HG03060 (cell line): ENCODE results near the gene NTM.

Source experiments
- ATAC-seq: cut with Tn5 transposase; IDR thresholded peaks from one replicate; pipeline ENCODE4 v1.9.1; 2021; ENCODE audit warnings: low read depth, moderate number of reproducible peaks; ENCODE audit not compliant: unreplicated experiment

NTM gene

GRCh38 chr11:131750152-131750551 lies 379.7 kb downstream of the NTM start:
- no peak for ATAC-seq

- ATAC-seq, result no peak
These were observed 380.3 kb downstream of the NTM start for GRCh38 chr11:131750692-131751091.

DNA sequence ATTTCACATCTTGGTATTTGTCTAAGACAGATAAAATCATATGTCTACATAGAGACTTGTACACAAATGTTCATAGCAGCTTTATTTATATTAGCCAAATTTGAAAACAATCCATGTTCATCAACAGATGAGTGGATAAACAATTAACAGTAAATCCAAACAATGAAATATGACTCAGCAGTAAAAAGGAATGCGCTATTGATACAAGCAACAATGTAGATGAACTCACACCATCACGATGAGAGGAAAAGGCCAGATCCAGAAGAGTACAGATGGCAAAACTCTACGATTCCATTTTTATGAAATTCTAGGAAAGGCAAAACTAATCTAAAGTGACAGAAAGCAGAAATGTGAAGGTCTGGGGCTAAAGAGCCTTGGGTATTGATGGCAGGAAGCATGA lies 384.3 kb downstream of the NTM start:
- ATAC-seq, result no peak

- no peak for ATAC-seq
These were observed 386.2 kb downstream of the NTM start for GRCh38 chr11:131756479-131757110.

GRCh38 chr11:131758726-131759125 lies 388.3 kb downstream of the NTM start:
- ATAC-seq, result no peak

DNA sequence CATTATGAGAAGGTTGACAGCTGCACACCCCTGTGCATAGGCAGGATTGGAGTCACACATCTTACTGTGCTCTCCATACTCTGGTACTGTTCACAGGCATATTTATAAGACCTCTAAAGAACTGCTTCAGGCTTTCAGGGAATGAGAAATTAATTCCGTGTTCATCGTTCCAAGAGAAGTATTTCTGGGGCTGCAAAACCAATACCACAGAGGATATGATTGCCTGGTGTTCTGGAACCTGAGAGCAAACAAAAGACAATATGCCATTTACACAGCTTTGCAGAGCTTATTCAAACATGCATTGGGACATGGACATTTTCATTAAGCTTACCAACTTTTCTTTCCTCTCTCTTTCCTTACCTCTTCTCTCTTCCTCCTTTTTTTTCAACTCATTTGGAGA lies 388.7 kb downstream of the NTM start:
- no peak for ATAC-seq

DNA sequence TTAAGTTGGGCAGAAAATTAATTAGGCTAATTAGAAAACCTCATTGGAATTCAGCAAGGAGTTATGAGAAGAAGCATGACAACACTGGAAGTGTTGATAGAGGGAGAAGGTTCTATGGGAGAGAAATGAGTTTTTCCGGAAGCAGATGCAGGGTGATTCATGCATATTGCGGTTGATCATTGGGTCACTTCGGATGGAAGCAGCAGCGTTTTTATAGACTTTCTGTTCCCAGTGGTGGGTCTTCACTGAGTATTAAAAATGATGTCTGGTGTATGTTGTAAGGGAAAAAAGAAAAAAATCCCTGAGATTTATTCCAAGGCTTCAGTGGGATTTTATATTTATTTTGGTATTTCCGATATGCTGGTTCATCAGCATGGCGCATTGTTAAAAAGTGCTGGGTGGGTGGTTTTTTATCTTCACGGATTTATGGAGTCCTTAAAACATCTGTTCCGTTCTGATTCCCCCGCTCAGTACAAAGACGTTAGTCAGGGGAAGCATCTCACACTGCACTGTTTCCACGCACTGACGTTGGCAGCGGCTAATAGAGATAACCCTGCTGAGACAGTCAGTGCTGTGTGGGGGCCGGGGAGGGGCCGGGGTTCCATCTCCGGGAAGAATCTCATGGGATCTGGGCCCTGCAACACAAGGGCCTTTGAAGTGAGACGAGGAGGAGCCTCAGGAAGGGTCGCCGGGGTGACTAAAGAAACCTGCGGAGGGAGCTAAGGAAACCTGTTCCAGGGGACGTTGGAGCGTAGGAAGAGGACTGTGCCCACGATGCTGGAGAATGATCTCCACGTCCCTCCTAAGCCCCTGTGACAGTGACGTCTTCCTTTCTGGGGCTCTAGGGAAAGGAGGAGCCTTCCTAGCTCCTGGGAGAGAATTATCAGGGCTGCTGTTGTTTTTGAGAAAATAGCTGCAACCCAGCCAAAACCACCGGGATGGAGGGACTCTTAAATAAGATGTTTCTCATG lies 390.0 kb downstream of the NTM start:
- ATAC-seq, result no peak

DNA sequence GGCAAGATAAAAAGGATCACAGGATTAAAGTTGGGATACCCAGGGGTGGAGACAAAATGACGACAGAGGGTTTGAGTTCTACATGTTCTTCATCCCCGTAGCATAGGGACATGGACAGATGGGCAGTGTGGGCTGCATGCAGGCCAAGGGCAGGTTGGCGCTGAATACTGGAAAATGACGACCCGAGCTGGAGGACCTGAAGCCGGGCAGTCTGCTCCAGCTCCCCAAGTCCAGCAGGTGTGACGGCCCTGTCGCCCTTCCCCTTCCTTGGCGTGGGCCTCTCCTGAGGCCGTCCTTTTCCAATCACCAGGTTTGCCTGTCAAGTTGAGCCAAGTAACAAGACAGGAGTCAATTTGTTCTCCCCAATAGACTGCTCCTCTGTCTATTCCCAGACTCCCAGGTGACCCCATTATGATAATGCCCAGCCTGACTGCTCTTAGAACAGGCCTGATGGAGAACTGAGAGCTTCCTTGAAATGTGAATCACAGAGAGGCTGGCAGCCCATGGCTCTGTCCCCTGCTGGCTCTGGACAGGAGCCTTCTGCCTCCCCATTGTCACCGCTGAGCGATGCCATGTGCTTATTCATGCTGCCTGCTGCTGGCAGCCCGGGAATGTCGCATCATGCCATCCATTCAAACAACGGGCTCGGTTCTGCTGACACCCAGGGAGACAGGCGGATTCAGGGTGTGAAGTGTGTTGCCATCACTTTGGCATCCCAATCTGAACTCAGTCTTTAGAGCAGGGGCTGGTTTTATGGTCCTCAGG lies 392.1 kb downstream of the NTM start:
- ATAC-seq, result no peak

- no peak for ATAC-seq
These were observed 392.9 kb downstream of the NTM start for GRCh38 chr11:131763193-131763890.

DNA sequence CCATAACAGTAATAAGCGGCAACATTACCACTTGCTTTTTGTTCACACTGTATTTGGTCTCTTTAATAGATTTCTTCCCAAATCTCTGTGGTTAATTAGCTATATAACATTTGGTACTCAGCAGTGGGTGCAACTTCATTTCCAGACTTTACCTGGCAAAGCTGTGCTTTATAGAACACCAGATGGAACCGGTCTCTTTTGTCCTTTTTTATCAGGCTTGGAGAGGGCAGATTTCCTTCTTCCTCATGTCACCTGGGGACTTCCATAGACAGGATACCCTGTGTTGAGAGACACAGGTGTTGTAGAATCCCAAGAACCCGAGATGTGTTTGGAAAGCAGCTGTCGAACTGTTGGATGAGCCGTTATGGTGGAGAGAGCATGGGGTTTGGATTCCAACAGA lies 393.7 kb downstream of the NTM start:
- ATAC-seq, result no peak

DNA sequence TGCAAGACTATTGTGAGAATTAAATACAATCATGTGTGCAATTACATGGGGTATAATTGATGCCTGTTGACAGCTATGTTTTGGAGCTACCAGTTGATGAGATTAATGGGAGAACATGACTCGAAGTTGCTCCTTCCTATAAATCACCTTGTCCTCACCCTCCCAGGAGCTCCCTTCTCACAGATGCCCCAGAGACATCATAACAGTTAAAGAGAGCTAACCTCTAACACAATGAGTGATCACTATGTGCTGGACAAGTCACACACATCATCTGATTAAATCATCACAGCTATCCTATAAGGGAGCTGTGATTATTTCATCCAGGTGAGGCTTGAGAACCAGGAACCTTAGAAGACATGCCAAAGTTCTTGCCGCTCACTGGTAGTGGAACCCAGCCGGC lies 394.2 kb downstream of the NTM start:
- ATAC-seq, result no peak

DNA sequence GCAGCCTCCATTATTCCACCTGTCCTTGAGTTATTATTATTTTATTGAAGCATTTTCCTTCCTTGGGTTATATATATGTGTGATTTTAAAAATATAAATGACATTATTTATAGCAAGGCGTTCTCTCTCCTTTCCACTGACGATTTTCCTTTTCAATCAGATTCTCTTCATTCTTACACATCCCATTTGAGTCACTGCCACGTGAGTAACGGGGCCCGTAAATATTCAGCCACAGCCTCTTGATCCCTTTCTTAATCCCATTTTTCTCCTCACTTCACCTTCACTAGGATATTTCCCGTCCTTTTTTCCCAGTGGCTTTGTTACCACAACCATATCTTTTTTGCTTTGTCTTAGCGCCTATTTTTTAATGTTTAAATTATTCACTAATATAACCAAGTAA lies 396.2 kb downstream of the NTM start:
- no peak for ATAC-seq

DNA sequence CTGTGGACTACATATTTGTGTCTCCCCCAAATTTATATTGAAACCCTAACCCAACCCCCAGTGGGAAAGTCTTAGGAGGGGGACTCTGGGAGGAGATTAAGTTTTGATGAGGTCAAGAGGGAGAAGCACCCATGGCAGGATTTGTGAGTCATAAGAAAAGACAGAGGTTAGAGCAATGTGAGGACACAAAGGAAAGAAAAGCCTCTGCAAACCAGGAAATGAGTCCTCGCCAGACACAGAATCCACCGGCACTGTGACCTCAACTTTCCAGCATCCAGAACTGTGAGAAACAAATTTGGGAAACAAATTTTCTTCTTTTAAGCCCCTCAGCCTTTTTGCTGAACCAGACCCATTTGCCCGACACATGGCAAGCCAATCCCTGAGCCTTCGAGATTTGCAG lies 397.0 kb downstream of the NTM start:
- no peak for ATAC-seq

- ATAC-seq, result no peak
These were observed 400.4 kb downstream of the NTM start for GRCh38 chr11:131770801-131771200.

DNA sequence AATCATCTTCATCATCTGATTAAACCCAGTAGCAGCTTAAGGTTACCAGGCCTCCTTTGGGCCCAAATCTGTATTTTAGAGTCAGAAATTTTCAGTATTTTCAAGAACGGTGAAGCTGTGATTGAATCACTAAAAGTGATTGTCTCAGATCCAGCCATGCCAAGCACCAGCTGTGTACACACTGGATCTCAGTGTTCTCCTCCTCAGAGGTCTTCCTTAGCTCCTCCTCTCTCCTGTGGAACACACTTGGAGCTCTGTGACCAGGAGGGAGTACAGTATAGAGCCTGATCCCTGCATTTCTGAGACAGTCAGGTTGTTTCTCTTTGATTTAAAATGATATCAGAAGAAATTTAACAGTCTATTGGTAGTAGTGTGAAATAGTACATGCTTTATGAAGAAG lies 401.1 kb downstream of the NTM start:
- ATAC-seq, result no peak

- ATAC-seq, result no peak
These were observed 403.2 kb downstream of the NTM start for GRCh38 chr11:131773626-131774025.

DNA sequence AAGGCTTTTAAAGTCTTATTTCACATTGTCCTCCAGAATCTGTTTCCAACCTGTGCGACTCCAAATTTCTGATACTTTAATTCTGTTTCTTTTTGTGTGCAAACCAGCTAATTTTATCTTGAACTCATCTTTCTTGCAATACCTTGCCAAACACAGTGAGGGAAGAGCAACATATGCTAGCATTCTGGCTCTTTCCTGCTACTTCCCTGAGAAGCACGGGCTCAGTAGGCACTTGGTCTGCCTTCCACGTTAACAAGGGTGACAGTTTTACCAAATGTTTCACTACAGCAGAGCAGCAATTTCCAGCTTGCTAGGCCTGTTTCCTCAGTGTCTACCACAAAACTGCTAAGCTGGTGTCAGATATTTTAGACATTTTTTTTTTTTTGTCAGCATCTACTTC lies 405.8 kb downstream of the NTM start:
- ATAC-seq, result no peak

DNA sequence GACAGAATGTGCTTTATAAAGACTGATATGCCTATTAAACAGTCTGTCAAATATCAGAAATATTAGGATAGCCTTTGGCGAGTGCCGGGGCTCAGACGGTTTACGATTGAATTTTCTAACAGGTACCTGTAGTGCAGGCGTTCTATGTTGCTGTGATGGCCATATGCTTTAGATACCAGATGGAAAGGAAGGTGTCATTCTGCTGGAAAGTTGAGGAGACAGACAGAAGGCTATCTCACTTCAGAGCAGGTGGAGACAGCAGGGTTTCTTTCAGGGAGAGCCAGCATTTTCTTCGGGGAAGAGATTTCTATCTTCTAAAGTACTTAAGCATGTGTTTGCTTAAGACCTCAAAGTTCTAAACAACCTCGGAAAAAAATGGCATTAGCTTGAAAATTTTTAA lies 415.4 kb downstream of the NTM start:
- no peak for ATAC-seq

GRCh38 chr11:131787119-131787518 lies 416.7 kb downstream of the NTM start:
- ATAC-seq, result no peak

- no peak for ATAC-seq
These were observed 420.2 kb downstream of the NTM start for GRCh38 chr11:131790586-131790985.

GRCh38 chr11:131792243-131792642 lies 421.8 kb downstream of the NTM start:
- ATAC-seq, result no peak
